Osteocyte (in vitro differentiated cells): Measurements from ENCODE around the gene ARHGAP42. TPM values are rescaled to one million over a fixed set of nuclear protein-coding genes. Genes with fewer than 3 reads are reported as not detected.

Experiments
- DNase-seq: peaks from one replicate; pipeline ENCODE4 v3.0.0; 2021; ENCODE audit warnings: mixed read lengths; ENCODE audit not compliant: unreplicated experiment; ENCODE audit errors: extremely low spot score
- H3K27ac Mint-ChIP-seq: one replicate; pipeline ENCODE4 v1.8.0; 2021; ENCODE audit warnings: mild to moderate bottlenecking, mixed read lengths; ENCODE audit not compliant: unreplicated experiment
- H3K27me3 Mint-ChIP-seq: one replicate; pipeline ENCODE4 v1.8.0; 2021; ENCODE audit warnings: mixed read lengths; ENCODE audit not compliant: unreplicated experiment
- H3K36me3 Mint-ChIP-seq: one replicate; pipeline ENCODE4 v1.8.0; 2021; ENCODE audit warnings: mixed read lengths; ENCODE audit not compliant: unreplicated experiment
- H3K4me1 Mint-ChIP-seq: one replicate; pipeline ENCODE4 v1.8.0; 2021; ENCODE audit warnings: mixed read lengths; ENCODE audit not compliant: unreplicated experiment
- H3K4me3 Mint-ChIP-seq: one replicate; pipeline ENCODE4 v1.8.0; 2021; ENCODE audit warnings: mild to moderate bottlenecking, moderate library complexity, mixed read lengths; ENCODE audit not compliant: unreplicated experiment
- H3K9me3 Mint-ChIP-seq: one replicate; pipeline ENCODE4 v1.8.0; 2021; ENCODE audit warnings: mixed read lengths; ENCODE audit not compliant: unreplicated experiment
- total RNA-seq: library from RNA; stranded (reverse); gene quantifications from 2 replicates; pipeline ENCODE4 v1.2.1, GENCODE V29; 2021
- TF ChIP-seq, protein P1 (sequence below): fragments of 200-600 bp; sonication (generic); IDR thresholded peaks from 2 replicates; pipeline ENCODE4 v1.5.0; 2021; ENCODE audit warnings: antibody characterized with exemption, mild to moderate bottlenecking, moderate library complexity

Gene ARHGAP42
- total RNA-seq, 1 donor from 2014 or later: 12.7 TPM

DNA sequence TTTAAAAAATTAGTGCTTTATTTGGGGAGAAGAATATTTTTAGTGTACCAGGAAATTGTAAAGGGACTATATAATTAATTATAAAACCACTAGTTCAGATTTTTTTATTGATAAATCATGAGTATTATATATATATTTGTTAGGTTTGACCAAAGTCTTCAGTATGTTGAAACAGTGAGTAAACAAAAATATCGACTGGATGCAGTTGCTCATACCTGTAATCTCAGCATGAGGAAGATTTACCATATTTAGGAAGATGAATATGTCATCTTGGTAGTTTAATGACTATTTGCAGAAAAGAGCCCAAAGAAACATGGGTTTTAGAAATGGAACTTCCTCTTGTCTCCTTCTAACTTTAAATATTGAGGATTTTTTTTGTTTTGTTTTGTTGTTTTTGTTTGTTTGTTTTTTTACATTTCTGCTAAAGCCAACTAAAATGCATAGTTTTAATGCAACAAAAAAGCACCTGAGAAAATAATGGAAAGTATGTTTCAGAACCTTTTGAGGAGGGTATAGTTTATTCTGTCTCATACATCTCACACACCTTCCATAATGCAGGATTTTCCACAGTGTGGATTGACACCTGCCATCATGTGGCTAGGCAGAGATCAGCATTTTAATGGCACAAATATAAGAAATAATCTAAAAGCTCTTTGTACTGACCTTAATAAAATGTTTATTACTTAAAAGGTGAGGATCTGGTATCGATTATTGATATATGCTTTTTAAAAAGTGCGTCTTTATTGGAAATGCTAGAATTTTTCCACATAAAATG lies 114.3 kb downstream of the ARHGAP42 start:
- Mint-ChIP-seq H3K27me3 (no peaks in the 10 kb centered on the region), H3K9me3 (no peaks in the 10 kb centered on the region), H3K4me3 (no peak overlapping the region), H3K36me3 (peaks cover 2% of the 10 kb centered on the region), H3K4me1 (no peaks in the 10 kb centered on the region), H3K27ac (no peak overlapping the region)
- no peak for DNase-seq
- TF ChIP-seq, protein P1, sequence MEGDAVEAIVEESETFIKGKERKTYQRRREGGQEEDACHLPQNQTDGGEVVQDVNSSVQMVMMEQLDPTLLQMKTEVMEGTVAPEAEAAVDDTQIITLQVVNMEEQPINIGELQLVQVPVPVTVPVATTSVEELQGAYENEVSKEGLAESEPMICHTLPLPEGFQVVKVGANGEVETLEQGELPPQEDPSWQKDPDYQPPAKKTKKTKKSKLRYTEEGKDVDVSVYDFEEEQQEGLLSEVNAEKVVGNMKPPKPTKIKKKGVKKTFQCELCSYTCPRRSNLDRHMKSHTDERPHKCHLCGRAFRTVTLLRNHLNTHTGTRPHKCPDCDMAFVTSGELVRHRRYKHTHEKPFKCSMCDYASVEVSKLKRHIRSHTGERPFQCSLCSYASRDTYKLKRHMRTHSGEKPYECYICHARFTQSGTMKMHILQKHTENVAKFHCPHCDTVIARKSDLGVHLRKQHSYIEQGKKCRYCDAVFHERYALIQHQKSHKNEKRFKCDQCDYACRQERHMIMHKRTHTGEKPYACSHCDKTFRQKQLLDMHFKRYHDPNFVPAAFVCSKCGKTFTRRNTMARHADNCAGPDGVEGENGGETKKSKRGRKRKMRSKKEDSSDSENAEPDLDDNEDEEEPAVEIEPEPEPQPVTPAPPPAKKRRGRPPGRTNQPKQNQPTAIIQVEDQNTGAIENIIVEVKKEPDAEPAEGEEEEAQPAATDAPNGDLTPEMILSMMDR: no peak

DNA sequence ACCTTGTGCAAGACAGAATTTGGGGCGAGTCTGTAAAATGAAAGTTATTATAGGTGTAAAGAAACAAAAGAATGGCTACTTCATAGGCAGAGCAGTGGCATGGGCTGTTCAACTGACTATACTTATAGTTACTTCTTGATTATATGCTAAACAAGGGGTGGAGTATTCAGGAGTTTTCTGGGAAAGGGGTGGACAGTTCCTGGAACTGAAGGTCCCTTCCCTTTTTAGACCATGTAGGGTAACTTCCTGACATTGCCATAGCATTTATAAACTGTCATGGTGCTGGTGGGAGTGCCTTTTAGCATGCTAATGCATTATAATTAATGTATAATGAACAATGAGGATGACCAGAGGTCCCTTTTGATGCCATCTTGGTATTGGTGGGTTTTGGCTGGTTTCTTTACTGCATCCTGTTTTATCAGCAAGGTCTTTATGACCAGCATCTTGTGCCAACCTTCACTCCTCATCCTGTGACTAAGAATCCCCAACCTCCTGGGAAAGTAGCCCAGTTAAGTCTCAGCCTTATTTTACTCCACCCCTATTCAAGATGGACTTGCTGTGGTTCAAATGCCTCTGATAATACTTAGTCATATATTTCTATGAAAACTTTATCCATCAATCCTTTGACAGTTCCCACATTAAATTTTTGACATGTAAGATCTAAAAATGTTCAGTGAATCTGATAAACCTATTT lies 118.6 kb downstream of the ARHGAP42 start:
- Mint-ChIP-seq H3K27ac (no peak overlapping the region), H3K27me3 (no peaks in the 10 kb centered on the region), H3K4me3 (no peak overlapping the region), H3K9me3 (no peaks in the 10 kb centered on the region), H3K36me3 (peaks cover 2% of the 10 kb centered on the region), H3K4me1 (peaks cover 21% of the 10 kb centered on the region)
- DNase-seq: no peak
- TF ChIP-seq, protein P1: no peak

DNA sequence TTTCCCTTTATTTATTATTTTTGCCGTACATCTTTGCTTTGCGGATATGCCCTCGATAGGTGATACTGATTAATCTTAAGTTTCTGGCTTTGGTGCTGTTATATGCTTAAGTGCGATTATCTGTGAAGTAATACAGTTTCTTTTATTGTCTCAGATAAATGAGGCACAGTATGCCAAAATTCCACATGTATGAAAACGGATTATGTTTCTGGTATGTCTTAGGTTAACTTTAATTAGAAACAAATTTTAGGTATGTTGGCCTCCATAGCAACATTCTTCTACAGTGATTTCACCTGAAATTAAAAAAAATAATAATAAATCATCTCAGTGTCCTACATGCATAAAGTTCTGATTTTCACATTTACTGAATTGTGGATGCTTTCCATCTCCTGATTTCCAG lies 119.2 kb downstream of the ARHGAP42 start:
- TF ChIP-seq, protein P1: no peak
- H3K27me3 Mint-ChIP-seq: no peaks in the 10 kb centered on the region
- no peaks in the 10 kb centered on the region for H3K36me3 Mint-ChIP-seq
- H3K9me3 Mint-ChIP-seq: no peaks in the 10 kb centered on the region
- no peak overlapping the region for H3K4me3 Mint-ChIP-seq
- no peak for DNase-seq
- peaks cover 21% of the 10 kb centered on the region for H3K4me1 Mint-ChIP-seq
- no peak overlapping the region for H3K27ac Mint-ChIP-seq

DNA sequence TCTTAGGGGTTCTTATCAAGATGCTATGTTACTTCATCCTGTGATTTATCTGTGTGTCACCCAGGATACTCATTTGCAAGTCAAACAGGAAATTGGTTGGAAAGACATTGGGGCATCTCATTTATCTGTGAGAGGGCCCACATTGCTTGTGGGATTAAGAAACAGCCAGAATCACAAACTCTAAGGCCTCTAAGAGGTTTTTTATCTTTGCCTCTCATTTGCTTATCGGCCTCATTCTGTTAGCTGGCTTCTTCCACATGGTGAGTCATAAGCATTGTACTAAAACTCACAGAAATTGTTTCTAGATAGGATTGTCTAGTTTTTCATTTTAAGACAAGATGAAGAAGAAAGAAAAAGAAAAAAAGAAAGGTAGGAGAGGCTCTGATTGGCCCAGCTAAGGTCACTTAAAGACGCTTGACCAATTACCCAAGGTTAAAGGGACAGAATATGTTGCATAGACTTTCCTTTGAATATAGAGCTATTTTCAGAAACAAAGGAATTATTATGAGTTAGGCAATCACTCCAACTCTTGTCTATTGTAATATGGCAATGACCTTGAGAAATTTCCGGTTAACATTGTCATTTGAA lies 121.9 kb downstream of the ARHGAP42 start:
- Mint-ChIP-seq H3K27ac (peak overlapping the region; percentile 73), H3K9me3 (no peaks in the 10 kb centered on the region), H3K27me3 (no peaks in the 10 kb centered on the region), H3K4me1 (peaks cover 21% of the 10 kb centered on the region), H3K36me3 (no peaks in the 10 kb centered on the region), H3K4me3 (no peak overlapping the region)
- TF ChIP-seq, protein P1: no peak
- no peak for DNase-seq

DNA sequence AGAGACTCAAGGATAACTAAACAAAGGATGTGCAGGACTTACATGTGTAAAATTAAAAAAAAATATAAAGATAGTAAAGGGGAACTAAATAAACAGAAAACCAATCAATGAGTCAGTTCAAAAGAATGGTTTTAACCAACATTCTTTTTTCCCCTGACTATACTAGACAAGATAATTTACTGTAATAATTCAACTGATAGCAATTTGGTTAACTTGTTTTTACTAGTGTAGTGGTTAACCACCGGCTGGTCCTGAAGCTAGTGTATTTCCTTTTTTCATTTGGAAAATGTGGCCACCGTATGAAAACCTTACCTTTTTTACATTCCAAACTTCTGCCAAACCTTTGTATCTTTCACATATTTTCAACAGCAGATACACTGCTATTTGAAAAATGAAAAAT lies 123.1 kb downstream of the ARHGAP42 start:
- no peak overlapping the region for H3K27ac Mint-ChIP-seq
- peaks cover 3% of the 10 kb centered on the region for H3K36me3 Mint-ChIP-seq
- H3K9me3 Mint-ChIP-seq: no peaks in the 10 kb centered on the region
- peaks cover 21% of the 10 kb centered on the region for H3K4me1 Mint-ChIP-seq
- TF ChIP-seq, protein P1: no peak
- no peak overlapping the region for H3K4me3 Mint-ChIP-seq
- H3K27me3 Mint-ChIP-seq: no peaks in the 10 kb centered on the region
- DNase-seq: no peak
